Calu3 (cell line): ENCODE results near the gene CDKL1. TPM values are rescaled to one million over a fixed set of nuclear protein-coding genes. Genes with fewer than 3 reads are reported as not detected.

Source experiments
- BruUV-seq: library from RNA; stranded (reverse); fragments of 400-500 nt; replicated peaks from 2 replicates; lab custom pipeline; 2021; lab: Mats Ljungman, UMichigan
- CTCF ChIA-PET: fragments of 300-600 bp; sonication (Branson Sonifier 250); formaldehyde crosslinking; loops from one replicate; lab custom pipeline; 2022; ENCODE audit warnings: antibody characterized with exemption; lab: Charles Lee
- DNase-seq: peaks from one replicate; pipeline ENCODE4 v3.0.0; 2022
- H3K27ac Mint-ChIP-seq: one replicate; pipeline ENCODE4 v1.8.0; 2022; ENCODE audit warnings: mixed read lengths; ENCODE audit not compliant: unreplicated experiment
- H3K27me3 Mint-ChIP-seq: one replicate; pipeline ENCODE4 v1.8.0; 2022; ENCODE audit warnings: mixed read lengths; ENCODE audit not compliant: unreplicated experiment
- H3K36me3 Mint-ChIP-seq: one replicate; pipeline ENCODE4 v1.8.0; 2022; ENCODE audit warnings: mild to moderate bottlenecking, moderate library complexity, mixed read lengths; ENCODE audit not compliant: insufficient read depth, unreplicated experiment
- H3K4me1 Mint-ChIP-seq: one replicate; pipeline ENCODE4 v1.8.0; 2022; ENCODE audit warnings: mild to moderate bottlenecking, low read depth, mixed read lengths; ENCODE audit not compliant: unreplicated experiment
- H3K4me3 Mint-ChIP-seq: one replicate; pipeline ENCODE4 v1.8.0; 2022; ENCODE audit warnings: mild to moderate bottlenecking, low read depth, moderate library complexity, mixed read lengths; ENCODE audit not compliant: unreplicated experiment
- H3K9me3 Mint-ChIP-seq: one replicate; pipeline ENCODE4 v1.8.0; 2022; ENCODE audit warnings: low read depth, mixed read lengths; ENCODE audit not compliant: unreplicated experiment
- intact Hi-C: fragments of 100-400 bp; cut with micrococcal nuclease; formaldehyde crosslinking; loops from one replicate; pipeline ENCODE4 v1.10.0; 2022; ENCODE audit not compliant: unreplicated experiment
- total RNA-seq: library from RNA; stranded (reverse); gene quantifications from 2 replicates; pipeline ENCODE4 v1.2.3, GENCODE V29; 2022
- TF ChIP-seq, protein P1 (sequence below): fragments of 200-600 bp; IDR thresholded peaks from one replicate; pipeline ENCODE4 v1.8.0; 2022; ENCODE audit warnings: antibody characterized with exemption; ENCODE audit not compliant: unreplicated experiment

The CDKL1 gene
- total RNA-seq, 1 experiment from 2014 or later, result 3.0 TPM

DNA sequence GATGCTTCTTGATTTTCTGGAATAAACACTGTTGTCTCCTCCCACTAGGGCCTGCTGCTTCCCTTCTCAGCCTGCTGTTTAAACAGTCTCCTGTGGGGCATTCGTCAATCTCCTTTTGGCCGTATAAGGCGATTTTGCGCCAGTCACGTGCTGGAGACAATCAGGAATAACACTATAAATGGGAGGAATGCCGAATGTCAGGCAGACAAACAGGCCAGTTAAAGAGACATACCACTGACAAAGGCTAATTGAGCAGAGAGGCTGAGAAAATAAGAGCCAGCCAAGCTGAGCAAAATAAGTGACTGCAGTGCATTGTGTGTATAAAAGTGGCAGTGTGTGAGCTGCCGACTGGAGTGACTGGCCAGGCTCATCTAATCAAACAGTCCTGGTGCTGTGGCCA is 61.3 kb downstream of the CDKL1 start:
- intact Hi-C loops, result no loop called here
- DNase-seq, result no peak

GRCh38 chr14:50334211-50334610 is 62.5 kb downstream of the CDKL1 start:
- TF ChIP-seq, protein P1, sequence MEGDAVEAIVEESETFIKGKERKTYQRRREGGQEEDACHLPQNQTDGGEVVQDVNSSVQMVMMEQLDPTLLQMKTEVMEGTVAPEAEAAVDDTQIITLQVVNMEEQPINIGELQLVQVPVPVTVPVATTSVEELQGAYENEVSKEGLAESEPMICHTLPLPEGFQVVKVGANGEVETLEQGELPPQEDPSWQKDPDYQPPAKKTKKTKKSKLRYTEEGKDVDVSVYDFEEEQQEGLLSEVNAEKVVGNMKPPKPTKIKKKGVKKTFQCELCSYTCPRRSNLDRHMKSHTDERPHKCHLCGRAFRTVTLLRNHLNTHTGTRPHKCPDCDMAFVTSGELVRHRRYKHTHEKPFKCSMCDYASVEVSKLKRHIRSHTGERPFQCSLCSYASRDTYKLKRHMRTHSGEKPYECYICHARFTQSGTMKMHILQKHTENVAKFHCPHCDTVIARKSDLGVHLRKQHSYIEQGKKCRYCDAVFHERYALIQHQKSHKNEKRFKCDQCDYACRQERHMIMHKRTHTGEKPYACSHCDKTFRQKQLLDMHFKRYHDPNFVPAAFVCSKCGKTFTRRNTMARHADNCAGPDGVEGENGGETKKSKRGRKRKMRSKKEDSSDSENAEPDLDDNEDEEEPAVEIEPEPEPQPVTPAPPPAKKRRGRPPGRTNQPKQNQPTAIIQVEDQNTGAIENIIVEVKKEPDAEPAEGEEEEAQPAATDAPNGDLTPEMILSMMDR, result no peak
- CTCF ChIA-PET, result interaction anchor here (0.7 kb wide), 1 partner anchor 1974 kb away, joined by 3 read pairs; no protein-coding TSS in a partner anchor
- no peak overlapping the region for H3K27ac Mint-ChIP-seq
- BruUV-seq, result no TSS peak
- H3K27me3 Mint-ChIP-seq, result no peaks in the 10 kb centered on the region
- no peak overlapping the region for H3K4me3 Mint-ChIP-seq
- no peak for DNase-seq
- no peaks in the 10 kb centered on the region for H3K36me3 Mint-ChIP-seq
- H3K4me1 Mint-ChIP-seq, result no peaks in the 10 kb centered on the region
- no peaks in the 10 kb centered on the region for H3K9me3 Mint-ChIP-seq
- intact Hi-C loops, result no loop called here

More for the DNA sequence above, 61.3 kb downstream of the CDKL1 start:
- TF ChIP-seq, protein P1, result no peak
- H3K9me3 Mint-ChIP-seq, result no peaks in the 10 kb centered on the region
- no TSS peak for BruUV-seq
- no peaks in the 10 kb centered on the region for H3K4me1 Mint-ChIP-seq
- no peaks in the 10 kb centered on the region for H3K36me3 Mint-ChIP-seq
- H3K27me3 Mint-ChIP-seq, result no peaks in the 10 kb centered on the region
- H3K27ac Mint-ChIP-seq, result no peak overlapping the region
- no peak overlapping the region for H3K4me3 Mint-ChIP-seq
- CTCF ChIA-PET, result interaction anchor here (0.6 kb wide), 1 partner anchor 71 kb away, joined by 4 read pairs; no protein-coding TSS in a partner anchor

DNA sequence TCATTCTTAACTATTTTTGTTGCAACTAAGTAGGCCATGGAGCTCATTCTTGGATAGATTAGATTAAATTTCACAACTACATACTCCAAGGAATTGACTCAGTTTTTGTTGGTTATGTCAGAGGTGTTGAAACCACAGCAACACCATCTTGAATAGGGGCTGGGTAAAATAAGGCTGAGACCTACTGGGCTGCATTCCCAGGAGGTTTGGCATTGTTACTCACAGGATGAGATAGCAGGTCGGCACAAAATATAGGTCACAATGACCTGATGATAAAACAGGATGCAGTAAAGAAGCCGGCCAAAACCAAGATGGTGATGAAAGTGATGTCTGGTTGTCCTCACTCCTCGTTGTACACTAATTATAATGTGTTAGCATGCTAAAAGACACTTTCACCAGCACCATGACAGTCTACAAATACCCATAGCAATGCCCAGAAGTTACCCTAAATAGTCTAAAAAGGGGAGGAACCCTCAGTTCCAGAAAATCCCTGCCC is 63.6 kb downstream of the CDKL1 start:
- CTCF ChIA-PET, result no interaction called here
- H3K4me3 Mint-ChIP-seq, result no peak overlapping the region
- H3K36me3 Mint-ChIP-seq, result no peaks in the 10 kb centered on the region
- H3K27ac Mint-ChIP-seq, result no peak overlapping the region
- intact Hi-C loops, result no loop called here
- BruUV-seq, result no TSS peak
- no peaks in the 10 kb centered on the region for H3K9me3 Mint-ChIP-seq
- DNase-seq, result no peak
- TF ChIP-seq, protein P1, result no peak
- no peaks in the 10 kb centered on the region for H3K27me3 Mint-ChIP-seq
- no peaks in the 10 kb centered on the region for H3K4me1 Mint-ChIP-seq

DNA sequence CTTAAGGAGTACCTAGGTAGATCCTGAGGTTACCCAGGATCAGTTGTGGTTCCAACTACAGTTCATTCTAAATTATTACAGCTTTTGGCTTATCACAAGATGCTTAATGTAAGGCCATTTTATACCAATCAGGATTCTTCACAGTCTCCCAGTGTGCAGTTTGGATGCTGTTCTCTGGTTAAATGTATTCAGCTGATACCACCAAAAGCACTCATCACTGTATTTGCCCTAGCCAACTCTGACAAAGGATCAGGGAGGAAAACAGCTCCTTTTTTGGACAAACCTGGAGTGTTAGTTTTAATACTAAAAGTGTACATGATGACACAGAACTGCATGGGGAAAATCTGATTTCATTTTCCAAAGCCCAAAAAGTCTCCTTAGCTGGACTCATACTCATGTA is 65.1 kb downstream of the CDKL1 start:
- BruUV-seq, result no TSS peak
- H3K27ac Mint-ChIP-seq, result no peak overlapping the region
- no peaks in the 10 kb centered on the region for H3K36me3 Mint-ChIP-seq

More for the DNA sequence above, 65.1 kb downstream of the CDKL1 start:
- Mint-ChIP-seq H3K4me3 (no peak overlapping the region), H3K4me1 (no peaks in the 10 kb centered on the region), H3K27me3 (no peaks in the 10 kb centered on the region), H3K9me3 (no peaks in the 10 kb centered on the region)
- TF ChIP-seq, protein P1, result no peak
- no peak for DNase-seq
- CTCF ChIA-PET, result interaction anchor here (0.9 kb wide), 1 partner anchor 10 kb away, joined by 3 read pairs; no protein-coding TSS in a partner anchor
- intact Hi-C loops, result no loop called here
